Parathyroid adenoma (tissue), 2 donors: Measurements from ENCODE around the gene BCL11A.

Experiments used
- H2AFZ ChIP-seq: fragments of 300-600 bp; sonication (generic); one replicate; pipeline ENCODE4 v1.7.0; 2017; ENCODE audit warnings: antibody characterized with exemption, mild to moderate bottlenecking
- H3K27ac ChIP-seq: fragments of 300-600 bp; sonication (generic); one replicate; pipeline ENCODE4 v1.7.0; 2017
- H3K27me3 ChIP-seq: fragments of 300-600 bp; sonication (generic); one replicate; pipeline ENCODE4 v1.7.0; 2017; ENCODE audit warnings: low read length; ENCODE audit not compliant: control insufficient read depth, insufficient read depth
- H3K36me3 ChIP-seq: fragments of 300-600 bp; sonication (generic); one replicate; pipeline ENCODE4 v1.7.0; 2017; ENCODE audit warnings: low read length; ENCODE audit not compliant: control insufficient read depth, insufficient read depth
- H3K4me1 ChIP-seq: fragments of 300-600 bp; sonication (generic); one replicate; pipeline ENCODE4 v1.7.0; 2017; ENCODE audit warnings: control low read depth
- H3K4me2 ChIP-seq: fragments of 300-600 bp; sonication (generic); one replicate; pipeline ENCODE4 v1.7.0; 2017; ENCODE audit warnings: low read length
- H3K4me3 ChIP-seq: fragments of 300-600 bp; sonication (generic); one replicate; pipeline ENCODE4 v1.7.0; 2017; ENCODE audit warnings: low read depth, low read length
- H3K79me2 ChIP-seq: fragments of 300-600 bp; sonication (generic); one replicate; pipeline ENCODE4 v1.7.0; 2017; ENCODE audit warnings: control low read depth
- H3K9ac ChIP-seq: fragments of 300-600 bp; sonication (generic); one replicate; pipeline ENCODE4 v1.7.0; 2017; ENCODE audit warnings: mild to moderate bottlenecking
- H3K9me3 ChIP-seq: fragments of 300-600 bp; sonication (generic); one replicate; pipeline ENCODE4 v1.7.0; 2017; ENCODE audit warnings: low read length; ENCODE audit not compliant: control insufficient read depth
- TF ChIP-seq, protein P1 (sequence below): fragments of 300-600 bp; sonication (generic); IDR thresholded peaks from one replicate; pipeline ENCODE4 v1.7.0; 2017; ENCODE audit warnings: antibody characterized with exemption, mild to moderate bottlenecking
- donor health status: primary hyperparathyroidism.

BCL11A gene

DNA sequence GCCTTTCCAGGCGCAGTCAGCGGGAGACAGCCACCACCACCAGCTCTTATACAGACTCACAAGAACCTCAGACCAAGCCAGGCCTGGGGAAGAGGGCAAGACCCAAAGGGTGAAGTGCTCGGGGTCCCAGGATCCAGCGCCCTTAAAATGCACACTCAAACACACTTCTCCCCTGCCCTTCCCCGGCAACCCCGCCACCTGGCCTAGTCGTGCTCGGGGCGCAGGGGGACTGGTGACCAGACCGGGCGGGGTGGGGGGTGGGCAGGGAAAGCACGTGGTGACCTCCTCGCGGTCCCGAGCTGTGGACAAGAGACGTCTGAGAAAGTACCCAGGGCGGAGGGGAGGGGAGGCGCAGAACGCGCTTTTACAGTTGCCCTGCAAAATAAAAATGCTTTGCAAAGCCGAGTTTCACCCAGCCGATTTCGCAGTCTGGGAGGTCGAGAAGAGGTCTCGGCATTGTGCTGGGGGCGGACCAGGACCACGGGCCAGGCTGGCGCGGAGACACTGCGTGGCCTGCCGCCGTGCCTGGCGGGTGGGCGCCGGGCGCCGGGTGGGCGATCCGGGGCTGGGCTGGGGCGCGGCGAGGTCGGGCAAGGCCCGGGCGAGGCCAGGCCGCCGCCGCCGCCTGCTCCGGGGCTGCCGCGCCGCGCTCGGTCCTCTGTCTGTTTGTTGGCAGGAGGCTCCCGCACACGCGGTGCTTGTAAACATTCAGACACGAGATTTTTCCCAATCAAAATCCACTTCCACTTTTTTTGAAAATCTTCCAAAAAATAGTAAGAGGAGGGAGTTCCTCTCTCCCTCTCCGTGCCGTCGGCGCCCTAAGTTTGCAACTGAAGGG is 2.0 kb downstream of the BCL11A start:
- Histone ChIP-seq H3K27me3 (no peaks in the 10 kb centered on the region), H3K4me3 (peak overlapping the region; percentile 72), H3K9me3 (no peaks in the 10 kb centered on the region), H2AFZ (no peak overlapping the region), H3K27ac (no peak overlapping the region), H3K9ac (no peak overlapping the region), H3K4me1 (no peaks in the 10 kb centered on the region), H3K36me3 (no peaks in the 10 kb centered on the region), H3K79me2 (no peaks in the 10 kb centered on the region), H3K4me2 (peak overlapping the region; percentile 53)
- TF ChIP-seq, protein P1, sequence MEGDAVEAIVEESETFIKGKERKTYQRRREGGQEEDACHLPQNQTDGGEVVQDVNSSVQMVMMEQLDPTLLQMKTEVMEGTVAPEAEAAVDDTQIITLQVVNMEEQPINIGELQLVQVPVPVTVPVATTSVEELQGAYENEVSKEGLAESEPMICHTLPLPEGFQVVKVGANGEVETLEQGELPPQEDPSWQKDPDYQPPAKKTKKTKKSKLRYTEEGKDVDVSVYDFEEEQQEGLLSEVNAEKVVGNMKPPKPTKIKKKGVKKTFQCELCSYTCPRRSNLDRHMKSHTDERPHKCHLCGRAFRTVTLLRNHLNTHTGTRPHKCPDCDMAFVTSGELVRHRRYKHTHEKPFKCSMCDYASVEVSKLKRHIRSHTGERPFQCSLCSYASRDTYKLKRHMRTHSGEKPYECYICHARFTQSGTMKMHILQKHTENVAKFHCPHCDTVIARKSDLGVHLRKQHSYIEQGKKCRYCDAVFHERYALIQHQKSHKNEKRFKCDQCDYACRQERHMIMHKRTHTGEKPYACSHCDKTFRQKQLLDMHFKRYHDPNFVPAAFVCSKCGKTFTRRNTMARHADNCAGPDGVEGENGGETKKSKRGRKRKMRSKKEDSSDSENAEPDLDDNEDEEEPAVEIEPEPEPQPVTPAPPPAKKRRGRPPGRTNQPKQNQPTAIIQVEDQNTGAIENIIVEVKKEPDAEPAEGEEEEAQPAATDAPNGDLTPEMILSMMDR, result no peak

DNA sequence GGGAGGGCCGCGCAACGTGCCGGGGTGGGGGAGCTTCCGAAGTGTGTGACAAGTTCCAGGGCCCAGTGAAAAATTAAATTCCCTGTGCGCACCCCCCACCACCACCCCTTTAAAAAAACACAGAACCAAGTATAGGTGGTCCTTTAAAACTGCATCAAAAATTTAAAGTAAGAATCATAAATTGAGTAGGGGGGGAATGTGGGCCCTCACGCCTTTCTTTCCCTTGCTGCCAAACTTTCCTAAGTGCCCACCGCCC is 2.5 kb downstream of the BCL11A start:
- Histone ChIP-seq H2AFZ (no peak overlapping the region), H3K27ac (no peak overlapping the region), H3K27me3 (no peaks in the 10 kb centered on the region), H3K4me3 (no peak overlapping the region), H3K36me3 (no peaks in the 10 kb centered on the region), H3K4me1 (no peaks in the 10 kb centered on the region), H3K9me3 (no peaks in the 10 kb centered on the region), H3K4me2 (no peak overlapping the region), H3K79me2 (no peaks in the 10 kb centered on the region), H3K9ac (no peak overlapping the region)
- TF ChIP-seq, protein P1, result no peak

DNA sequence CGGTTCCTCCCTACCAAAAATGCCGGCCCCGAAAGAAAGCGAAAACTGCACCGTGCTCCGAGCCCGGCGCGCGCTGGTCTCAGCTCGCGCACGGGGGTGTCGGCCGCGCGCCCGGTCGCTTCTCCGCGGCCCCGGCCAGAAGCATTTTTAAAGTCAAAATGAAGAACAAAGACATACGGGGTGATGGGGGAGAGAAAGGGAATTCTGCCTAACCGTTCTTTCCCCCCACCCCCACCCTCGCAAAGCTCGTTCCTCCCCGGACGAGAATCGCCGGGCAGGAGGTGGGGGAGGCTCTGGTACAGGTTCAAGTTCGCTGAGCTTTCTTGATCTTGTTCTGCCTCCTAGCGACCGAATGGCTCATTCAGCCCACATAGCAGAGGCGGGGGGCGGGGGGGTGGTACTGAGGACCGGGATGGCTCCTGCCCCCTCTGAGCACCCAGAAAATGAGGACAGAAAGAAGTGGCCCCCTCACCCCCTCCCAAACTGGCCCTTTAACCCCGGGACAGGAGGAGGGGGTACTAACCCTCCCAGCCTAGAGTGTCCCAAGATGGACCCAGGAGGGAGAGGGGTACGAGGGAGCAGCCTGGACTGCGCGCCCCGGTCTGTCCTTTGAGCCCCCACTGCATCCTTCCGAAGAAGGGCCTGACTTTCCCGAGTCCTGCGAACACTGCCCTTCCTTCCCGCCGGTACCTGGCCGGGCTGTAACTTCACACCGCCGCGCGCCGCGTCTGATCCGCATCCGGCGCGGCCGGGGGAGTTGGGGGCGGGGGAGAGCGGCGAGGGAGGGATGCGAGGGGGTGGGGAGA is 3.1 kb downstream of the BCL11A start:
- no peak overlapping the region for H3K27ac ChIP-seq
- peak overlapping the region; percentile 74 for H2AFZ ChIP-seq
- no peaks in the 10 kb centered on the region for H3K36me3 ChIP-seq
- no peaks in the 10 kb centered on the region for H3K4me1 ChIP-seq
- H3K79me2 ChIP-seq, result no peaks in the 10 kb centered on the region
- no peak overlapping the region for H3K9ac ChIP-seq
- no peaks in the 10 kb centered on the region for H3K9me3 ChIP-seq
- TF ChIP-seq, protein P1, result peak; percentile 33
- H3K27me3 ChIP-seq, result no peaks in the 10 kb centered on the region
- peak overlapping the region; percentile 74 for H3K4me3 ChIP-seq
- peak overlapping the region; percentile 83 for H3K4me2 ChIP-seq

- Histone ChIP-seq H3K27ac (no peak overlapping the region), H3K4me2 (peak overlapping the region; percentile 83), H3K36me3 (no peaks in the 10 kb centered on the region), H3K79me2 (no peaks in the 10 kb centered on the region), H3K9me3 (no peaks in the 10 kb centered on the region), H3K27me3 (no peaks in the 10 kb centered on the region), H3K9ac (no peak overlapping the region), H2AFZ (peak overlapping the region; percentile 74), H3K4me3 (peak overlapping the region; percentile 74), H3K4me1 (no peaks in the 10 kb centered on the region)
- TF ChIP-seq, protein P1, result no peak
These were observed 3.6 kb downstream of the BCL11A start for GRCh38 chr2:60549928-60550177.
